Measurements from ENCODE around the gene NECTIN1.

NECTIN1 gene

GRCh38 chr11:119728651-119729580 lies at the start of gene NECTIN1:
Gene NECTIN1, minus strand, starts transcription at chr11:119729200. Its CDS starts 647 bp downstream, at chr11:119728553.
- Histone ChIP-seq H3K4me1 (ENCODE audit: control insufficient read depth, insufficient read depth, low read length) (peaks cover 19% of the 10 kb centered on the region), H3K4me3 (ENCODE audit: low read length) (peak within 1 kb of the TSS; percentile 89), H3K9ac (ENCODE audit: low read length) (peak within 1 kb of the TSS; percentile 80), H3K36me3 (ENCODE audit: control insufficient read depth, insufficient read depth, low read length, severe bottlenecking) (no peaks in the 10 kb centered on the region), H3K27me3 (replicated peaks; ENCODE audit: control insufficient read depth, insufficient read depth, low read length) (no peaks in the 10 kb centered on the region), H3K9me3 (ENCODE audit: control insufficient read depth, low read length) (no peaks in the 10 kb centered on the region)
- peak; percentile 92 for DNase-seq (ENCODE audit: low read depth)

- H3K9me3 ChIP-seq (ENCODE audit: control insufficient read depth, low read length), result peaks cover 5% of the 10 kb centered on the region
- no peak overlapping the region for H3K9ac ChIP-seq (ENCODE audit: low read length)
- H3K4me3 ChIP-seq (ENCODE audit: low read length), result no peak overlapping the region
- peaks cover 6% of the 10 kb centered on the region for H3K4me1 ChIP-seq (ENCODE audit: control insufficient read depth, insufficient read depth, low read length)
- peaks cover 49% of the 10 kb centered on the region for H3K27me3 ChIP-seq (replicated peaks; ENCODE audit: control insufficient read depth, insufficient read depth, low read length)
- no peaks in the 10 kb centered on the region for H3K36me3 ChIP-seq (ENCODE audit: control insufficient read depth, insufficient read depth, low read length, severe bottlenecking)
- no peak for DNase-seq (ENCODE audit: low read depth)
Measured at GRCh38 chr11:119778391-119779194, 49.6 kb upstream of the NECTIN1 start.

- Histone ChIP-seq H3K4me3 (ENCODE audit: low read length) (no peak overlapping the region), H3K27me3 (replicated peaks; ENCODE audit: control insufficient read depth, insufficient read depth, low read length) (peaks cover 52% of the 10 kb centered on the region), H3K36me3 (ENCODE audit: control insufficient read depth, insufficient read depth, low read length, severe bottlenecking) (no peaks in the 10 kb centered on the region), H3K9me3 (ENCODE audit: control insufficient read depth, low read length) (peaks cover 2% of the 10 kb centered on the region), H3K9ac (ENCODE audit: low read length) (no peak overlapping the region), H3K4me1 (ENCODE audit: control insufficient read depth, insufficient read depth, low read length) (peaks cover 6% of the 10 kb centered on the region)
- no peak for DNase-seq (ENCODE audit: low read depth)
Measured at GRCh38 chr11:119777940-119778339, 48.9 kb upstream of the NECTIN1 start.

- DNase-seq (ENCODE audit: low read depth), result no peak
- H3K4me3 ChIP-seq (ENCODE audit: low read length), result no peak overlapping the region
Measured at GRCh38 chr11:119776651-119777050, 47.7 kb upstream of the NECTIN1 start.

GRCh38 chr11:119776031-119776636 lies 47.1 kb upstream of the NECTIN1 start:
- no peak overlapping the region for H3K9ac ChIP-seq (ENCODE audit: low read length)
- no peaks in the 10 kb centered on the region for H3K4me1 ChIP-seq (ENCODE audit: control insufficient read depth, insufficient read depth, low read length)
- no peak overlapping the region for H3K4me3 ChIP-seq (ENCODE audit: low read length)
- H3K36me3 ChIP-seq (ENCODE audit: control insufficient read depth, insufficient read depth, low read length, severe bottlenecking), result no peaks in the 10 kb centered on the region
- H3K27me3 ChIP-seq (replicated peaks; ENCODE audit: control insufficient read depth, insufficient read depth, low read length), result peaks cover 51% of the 10 kb centered on the region
- H3K9me3 ChIP-seq (ENCODE audit: control insufficient read depth, low read length), result peaks cover 5% of the 10 kb centered on the region
- DNase-seq (ENCODE audit: low read depth), result no peak

More at GRCh38 chr11:119776651-119777050, 47.7 kb upstream of the NECTIN1 start:
- Histone ChIP-seq H3K9ac (ENCODE audit: low read length) (no peak overlapping the region), H3K4me1 (ENCODE audit: control insufficient read depth, insufficient read depth, low read length) (no peaks in the 10 kb centered on the region), H3K36me3 (ENCODE audit: control insufficient read depth, insufficient read depth, low read length, severe bottlenecking) (no peaks in the 10 kb centered on the region), H3K27me3 (replicated peaks; ENCODE audit: control insufficient read depth, insufficient read depth, low read length) (peaks cover 48% of the 10 kb centered on the region), H3K9me3 (ENCODE audit: control insufficient read depth, low read length) (peaks cover 2% of the 10 kb centered on the region)

GRCh38 chr11:119774172-119774763 lies 45.3 kb upstream of the NECTIN1 start:
- Histone ChIP-seq H3K4me3 (ENCODE audit: low read length) (no peak overlapping the region), H3K4me1 (ENCODE audit: control insufficient read depth, insufficient read depth, low read length) (no peaks in the 10 kb centered on the region), H3K36me3 (ENCODE audit: control insufficient read depth, insufficient read depth, low read length, severe bottlenecking) (no peaks in the 10 kb centered on the region), H3K9me3 (ENCODE audit: control insufficient read depth, low read length) (peaks cover 19% of the 10 kb centered on the region), H3K9ac (ENCODE audit: low read length) (no peak overlapping the region), H3K27me3 (replicated peaks; ENCODE audit: control insufficient read depth, insufficient read depth, low read length) (peaks cover 62% of the 10 kb centered on the region)
- peak; percentile 47 for DNase-seq (ENCODE audit: low read depth)

GRCh38 chr11:119772641-119773415 lies 43.8 kb upstream of the NECTIN1 start:
- H3K9me3 ChIP-seq (ENCODE audit: control insufficient read depth, low read length), result peaks cover 32% of the 10 kb centered on the region
- no peak for DNase-seq (ENCODE audit: low read depth)
- H3K27me3 ChIP-seq (replicated peaks; ENCODE audit: control insufficient read depth, insufficient read depth, low read length), result peaks cover 61% of the 10 kb centered on the region

GRCh38 chr11:119772076-119772475 lies 43.1 kb upstream of the NECTIN1 start:
- Histone ChIP-seq H3K9ac (ENCODE audit: low read length) (no peak overlapping the region), H3K27me3 (replicated peaks; ENCODE audit: control insufficient read depth, insufficient read depth, low read length) (peaks cover 53% of the 10 kb centered on the region), H3K36me3 (ENCODE audit: control insufficient read depth, insufficient read depth, low read length, severe bottlenecking) (no peaks in the 10 kb centered on the region), H3K9me3 (ENCODE audit: control insufficient read depth, low read length) (peaks cover 39% of the 10 kb centered on the region), H3K4me1 (ENCODE audit: control insufficient read depth, insufficient read depth, low read length) (no peaks in the 10 kb centered on the region), H3K4me3 (ENCODE audit: low read length) (no peak overlapping the region)
- no peak for DNase-seq (ENCODE audit: low read depth)

More at GRCh38 chr11:119772641-119773415, 43.8 kb upstream of the NECTIN1 start:
- Histone ChIP-seq H3K4me3 (ENCODE audit: low read length) (no peak overlapping the region), H3K9ac (ENCODE audit: low read length) (no peak overlapping the region), H3K36me3 (ENCODE audit: control insufficient read depth, insufficient read depth, low read length, severe bottlenecking) (no peaks in the 10 kb centered on the region), H3K4me1 (ENCODE audit: control insufficient read depth, insufficient read depth, low read length) (no peaks in the 10 kb centered on the region)

- DNase-seq (ENCODE audit: low read depth), result no peak
- Histone ChIP-seq H3K9me3 (ENCODE audit: control insufficient read depth, low read length) (peaks cover 47% of the 10 kb centered on the region), H3K9ac (ENCODE audit: low read length) (no peak overlapping the region), H3K4me1 (ENCODE audit: control insufficient read depth, insufficient read depth, low read length) (no peaks in the 10 kb centered on the region), H3K27me3 (replicated peaks; ENCODE audit: control insufficient read depth, insufficient read depth, low read length) (peaks cover 47% of the 10 kb centered on the region), H3K4me3 (ENCODE audit: low read length) (no peak overlapping the region), H3K36me3 (ENCODE audit: control insufficient read depth, insufficient read depth, low read length, severe bottlenecking) (no peaks in the 10 kb centered on the region)
Measured at GRCh38 chr11:119771172-119771770, 42.3 kb upstream of the NECTIN1 start.

GRCh38 chr11:119765628-119766027 lies 36.6 kb upstream of the NECTIN1 start:
- peaks cover 51% of the 10 kb centered on the region for H3K9me3 ChIP-seq (ENCODE audit: control insufficient read depth, low read length)
- no peaks in the 10 kb centered on the region for H3K36me3 ChIP-seq (ENCODE audit: control insufficient read depth, insufficient read depth, low read length, severe bottlenecking)
- peaks cover 8% of the 10 kb centered on the region for H3K4me1 ChIP-seq (ENCODE audit: control insufficient read depth, insufficient read depth, low read length)
- no peak overlapping the region for H3K9ac ChIP-seq (ENCODE audit: low read length)
- no peak overlapping the region for H3K4me3 ChIP-seq (ENCODE audit: low read length)
- no peak for DNase-seq (ENCODE audit: low read depth)
- H3K27me3 ChIP-seq (replicated peaks; ENCODE audit: control insufficient read depth, insufficient read depth, low read length), result peaks cover 26% of the 10 kb centered on the region

Data from adipocyte (in vitro differentiated cells).